Measurements from ENCODE around the gene RTN4RL2.

DNA sequence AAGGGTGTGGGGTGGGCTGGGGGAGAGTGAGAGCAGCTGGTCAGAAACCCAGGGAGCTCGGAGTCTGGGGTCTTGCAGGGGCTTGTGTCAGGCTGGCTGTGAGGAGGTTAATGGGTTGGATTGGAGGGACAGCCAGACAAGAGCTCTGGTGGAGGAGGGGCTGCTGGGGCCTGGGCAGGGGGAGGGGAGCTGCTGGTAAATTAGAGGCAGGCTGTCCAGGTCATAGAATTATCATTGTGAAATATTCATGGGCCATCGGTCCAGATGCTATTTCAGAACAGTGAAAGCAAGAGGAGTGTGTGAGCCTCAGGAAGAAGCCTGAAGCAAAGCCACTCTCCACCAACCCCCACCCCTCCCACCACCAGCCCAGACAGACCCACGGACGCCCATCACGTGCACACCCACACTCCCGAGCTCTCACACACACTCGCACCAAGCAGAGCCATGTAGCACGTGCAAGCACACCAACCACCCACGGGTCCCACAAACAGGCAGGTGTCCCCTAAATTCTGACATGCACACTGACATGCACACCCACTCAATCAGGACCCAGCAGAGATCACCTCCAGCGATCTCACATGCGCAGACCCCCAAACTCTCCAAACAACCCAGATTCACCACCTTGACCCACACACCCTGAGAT lies 18.8 kb downstream of the RTN4RL2 start:
- no peak for TF ChIP-seq POLR2A (IDR thresholded peaks at IDR 0.05)
- TF ChIP-seq CTCF (IDR thresholded peaks at IDR 0.05), result no peak
